Measurements from ENCODE around the gene SHQ1. TPM values are rescaled to one million over a fixed set of nuclear protein-coding genes. Genes with fewer than 3 reads are reported as not detected.
"Not testable (repeated sequence)": the region's sequence is repeated elsewhere in the genome, so short reads cannot be mapped to it uniquely, and the experiment has no call there.

SHQ1 gene
- total RNA-seq, 3 donors from 2014 or later: 39.2 to 52.1 (median 44.4) TPM

DNA sequence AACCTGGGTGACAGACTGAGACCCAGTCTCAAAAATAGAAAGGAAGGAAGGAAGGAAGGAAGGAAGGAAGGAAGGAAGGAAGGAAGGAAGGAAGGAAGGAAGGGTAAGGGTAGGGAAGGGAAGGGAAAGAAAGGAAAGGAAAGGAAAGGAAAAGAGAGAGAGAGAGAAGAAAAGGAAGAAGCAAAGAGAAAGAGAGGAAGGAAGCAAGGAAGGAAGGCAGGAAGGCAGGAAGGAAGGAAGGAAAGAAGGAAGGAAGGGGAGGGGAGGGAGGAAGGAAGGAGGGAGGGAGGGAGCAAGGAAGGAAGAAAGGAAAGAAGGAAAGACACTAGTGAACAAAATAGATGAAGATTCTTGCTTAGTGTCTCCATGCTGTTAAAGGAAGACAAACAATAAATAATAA, 129.1 kb downstream of the SHQ1 start:
- Mint-ChIP-seq H3K36me3 (ENCODE audit: insufficient read depth) (peaks cover 5% of the 10 kb centered on the region), H3K27me3 (ENCODE audit: low read depth) (no peaks in the 10 kb centered on the region), H3K4me3 (no peak overlapping the region), H3K4me1 (ENCODE audit: low read depth) (peaks cover 9% of the 10 kb centered on the region), H3K9me3 (no peaks in the 10 kb centered on the region)
- ATAC-seq (no peak), DNase-seq (no peak)

- H3K4me1 Mint-ChIP-seq (ENCODE audit: low read depth); H3K4me3 Mint-ChIP-seq; ATAC-seq; H3K27me3 Mint-ChIP-seq (ENCODE audit: low read depth); H3K36me3 Mint-ChIP-seq (ENCODE audit: insufficient read depth); H3K9me3 Mint-ChIP-seq; DNase-seq: not testable (repeated sequence)
Observed at GRCh38 chr3:72714135-72714534, 134.1 kb downstream of the SHQ1 start.

GRCh38 chr3:72710471-72710870, 137.8 kb downstream of the SHQ1 start:
- not testable (repeated sequence) for H3K4me1 Mint-ChIP-seq (ENCODE audit: low read depth); H3K4me3 Mint-ChIP-seq; H3K36me3 Mint-ChIP-seq (ENCODE audit: insufficient read depth); DNase-seq; H3K27me3 Mint-ChIP-seq (ENCODE audit: low read depth); H3K9me3 Mint-ChIP-seq; ATAC-seq

DNA sequence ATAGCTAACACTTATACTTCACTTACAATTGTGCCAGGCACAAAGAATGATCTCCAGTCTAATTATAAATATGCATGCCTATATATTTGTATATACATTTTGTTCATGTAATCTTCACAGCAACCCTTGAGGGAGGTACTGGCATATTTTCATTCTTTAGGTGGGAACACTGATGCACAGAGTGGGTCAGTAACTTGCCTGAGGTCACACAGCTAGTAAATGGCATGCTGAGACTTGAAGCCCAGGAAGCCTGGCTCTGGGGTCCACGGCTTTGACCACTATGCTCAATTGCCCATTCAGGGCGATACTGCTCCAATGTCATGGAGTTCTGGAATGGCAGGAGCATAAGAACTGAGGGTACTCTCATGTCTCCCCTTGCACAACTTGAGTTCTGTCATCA, 139.8 kb downstream of the SHQ1 start:
- Mint-ChIP-seq H3K9me3 (no peaks in the 10 kb centered on the region), H3K36me3 (ENCODE audit: insufficient read depth) (no peaks in the 10 kb centered on the region), H3K4me3 (no peak overlapping the region), H3K27me3 (ENCODE audit: low read depth) (no peaks in the 10 kb centered on the region), H3K4me1 (ENCODE audit: low read depth) (no peaks in the 10 kb centered on the region)
- ATAC-seq (no peak), DNase-seq (no peak)

DNA sequence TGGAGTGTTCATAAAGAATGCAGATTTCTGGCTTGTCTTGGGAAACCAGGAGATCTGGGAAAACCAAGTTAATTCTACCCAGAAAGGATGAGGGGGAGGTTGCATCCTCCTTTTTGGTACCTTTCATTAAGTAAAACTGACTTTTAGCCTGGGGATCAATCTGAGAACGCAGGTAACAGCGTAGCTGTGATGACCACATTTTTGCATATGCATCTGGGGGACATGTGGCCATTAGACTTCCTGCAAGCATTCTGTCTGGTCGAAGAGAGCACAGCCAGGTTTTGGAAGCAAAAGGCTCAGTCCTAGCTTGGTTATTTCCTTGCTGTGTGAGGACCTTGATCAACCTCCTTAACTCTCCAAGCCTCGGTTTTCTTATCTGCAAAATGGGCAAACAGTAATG, 145.2 kb downstream of the SHQ1 start:
- DNase-seq: no peak
- no peaks in the 10 kb centered on the region for H3K9me3 Mint-ChIP-seq

DNA sequence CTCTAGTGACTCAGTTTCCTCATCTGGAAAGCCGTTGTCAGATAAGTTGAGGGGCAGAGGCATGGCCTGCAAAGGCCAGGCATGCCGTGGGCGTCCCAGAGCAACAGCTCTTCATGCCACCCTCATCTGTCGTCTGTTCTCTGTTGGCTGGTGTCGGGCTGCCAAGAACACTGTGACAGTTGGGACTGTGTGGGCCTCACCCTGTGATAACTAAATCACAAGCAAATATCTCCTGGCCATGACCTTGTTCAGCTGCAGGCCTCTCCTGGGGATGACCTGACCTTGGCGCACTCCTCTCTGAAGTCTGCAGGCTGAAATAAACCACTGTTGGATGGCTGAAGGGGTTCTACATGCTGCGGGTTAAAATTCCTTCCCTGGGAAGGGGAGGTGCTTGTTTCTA, 145.9 kb downstream of the SHQ1 start:
- no peak for ATAC-seq
- H3K4me1 Mint-ChIP-seq (ENCODE audit: low read depth): no peaks in the 10 kb centered on the region
- H3K36me3 Mint-ChIP-seq (ENCODE audit: insufficient read depth): no peaks in the 10 kb centered on the region
- H3K4me3 Mint-ChIP-seq: no peak overlapping the region
- DNase-seq: no peak
- no peaks in the 10 kb centered on the region for H3K27me3 Mint-ChIP-seq (ENCODE audit: low read depth)
- H3K9me3 Mint-ChIP-seq: no peaks in the 10 kb centered on the region

More for the DNA sequence above, 145.2 kb downstream of the SHQ1 start:
- H3K4me3 Mint-ChIP-seq: no peak overlapping the region
- H3K27me3 Mint-ChIP-seq (ENCODE audit: low read depth): no peaks in the 10 kb centered on the region
- no peaks in the 10 kb centered on the region for H3K4me1 Mint-ChIP-seq (ENCODE audit: low read depth)
- no peak for ATAC-seq
- no peaks in the 10 kb centered on the region for H3K36me3 Mint-ChIP-seq (ENCODE audit: insufficient read depth)

- Mint-ChIP-seq H3K9me3 (no peaks in the 10 kb centered on the region), H3K4me3 (no peak overlapping the region), H3K27me3 (ENCODE audit: low read depth) (no peaks in the 10 kb centered on the region), H3K36me3 (ENCODE audit: insufficient read depth) (no peaks in the 10 kb centered on the region), H3K4me1 (ENCODE audit: low read depth) (no peaks in the 10 kb centered on the region)
- no peak for ATAC-seq
- no peak for DNase-seq
Observed at GRCh38 chr3:72700106-72700505, 148.1 kb downstream of the SHQ1 start.

DNA sequence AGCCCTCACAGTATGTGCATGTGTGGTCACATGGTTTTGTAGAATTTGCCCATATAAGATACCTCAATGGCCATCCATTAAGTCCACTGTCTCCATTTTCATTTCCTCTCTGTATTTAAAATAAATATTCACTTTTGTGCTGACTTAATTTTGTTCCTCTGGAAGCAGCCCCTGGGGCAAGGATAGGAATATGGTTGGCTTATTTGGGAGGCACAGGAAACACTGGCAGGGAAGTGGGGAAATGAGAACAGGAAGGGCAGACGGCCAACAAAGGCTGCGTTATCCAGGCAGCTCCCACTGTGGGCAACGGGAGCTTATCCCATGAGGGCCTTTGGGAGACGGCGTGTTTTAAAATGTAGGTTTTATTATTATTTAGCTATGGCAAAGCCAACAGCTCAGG, 148.6 kb downstream of the SHQ1 start:
- H3K4me1 Mint-ChIP-seq (ENCODE audit: low read depth): no peaks in the 10 kb centered on the region
- no peaks in the 10 kb centered on the region for H3K27me3 Mint-ChIP-seq (ENCODE audit: low read depth)
- H3K4me3 Mint-ChIP-seq: no peak overlapping the region
- no peak for DNase-seq
- H3K9me3 Mint-ChIP-seq: no peaks in the 10 kb centered on the region
- ATAC-seq: no peak
- H3K36me3 Mint-ChIP-seq (ENCODE audit: insufficient read depth): no peaks in the 10 kb centered on the region

Other genes with a start within 250 kb of the SHQ1 start
- gene GXYLT2, start 39.6 kb upstream of the SHQ1 start, total RNA-seq: not detected
- 100 to 1,000 TPM; 108 to 119 (median 119) TPM for gene PPP4R2, start 148.4 kb upstream of the SHQ1 start, total RNA-seq
- 1 to 10 TPM; 3.2 to 4.7 (median 4.3) TPM for gene EBLN2, start 213.2 kb upstream of the SHQ1 start, total RNA-seq

All from activated T-cell treated with anti-CD3 and anti-CD28 coated beads, Interleukin-2, amount 50 U/mL, for 4 hours (primary cell).